Measurements from ENCODE around the gene RHCE. TPM values are rescaled to one million over a fixed set of nuclear protein-coding genes. Genes with fewer than 3 reads are reported as not detected.
A peak's percentile ranks its signal among the peaks of the same experiment; 100 is the strongest.
"Not testable (repeated sequence)": the region's sequence is repeated elsewhere in the genome, so short reads cannot be mapped to it uniquely, and the experiment has no call there.

RHCE gene
- total RNA-seq, result 1.7 TPM
- long read RNA-seq, partial matches to known transcripts, result 0 of 1 reads
- long read RNA-seq, other reads (novel, unspliced or antisense), result 1 of 1 reads

- not testable (repeated sequence) for DNase-seq (ENCODE audit: missing footprints)
These were observed at the start of gene RHCE for GRCh38 chr1:25420715-25421114. Gene RHCE, minus strand, starts transcription at chr1:25420825. Its CDS starts 39 bp downstream, at chr1:25420786.

GRCh38 chr1:25469177-25469576 lies 48.6 kb upstream of the RHCE start:
- intact Hi-C loops (cut with DNase I), result no loop called here
- ATAC-seq (no peak), DNase-seq (ENCODE audit: missing footprints) (no peak)

More at GRCh38 chr1:25420715-25421114, at the start of gene RHCE:
- not testable (repeated sequence) for ATAC-seq
- intact Hi-C loops (cut with DNase I), result loop anchor here (10.0 kb wide), 1 partner anchor 64 kb away; no protein-coding TSS in a partner anchor

- intact Hi-C loops (cut with DNase I), result no loop called here
- ATAC-seq (peak; percentile 90), DNase-seq (ENCODE audit: missing footprints) (no peak)
These were observed 47.4 kb upstream of the RHCE start for GRCh38 chr1:25468033-25468432.

GRCh38 chr1:25467616-25468015 lies 47.0 kb upstream of the RHCE start:
- ATAC-seq, result no peak

GRCh38 chr1:25467193-25467592 lies 46.6 kb upstream of the RHCE start:
- ATAC-seq, result no peak
- DNase-seq (ENCODE audit: missing footprints), result no peak
- intact Hi-C loops (cut with DNase I), result no loop called here

More at GRCh38 chr1:25467616-25468015, 47.0 kb upstream of the RHCE start:
- intact Hi-C loops (cut with DNase I), result no loop called here
- no peak for DNase-seq (ENCODE audit: missing footprints)

DNA sequence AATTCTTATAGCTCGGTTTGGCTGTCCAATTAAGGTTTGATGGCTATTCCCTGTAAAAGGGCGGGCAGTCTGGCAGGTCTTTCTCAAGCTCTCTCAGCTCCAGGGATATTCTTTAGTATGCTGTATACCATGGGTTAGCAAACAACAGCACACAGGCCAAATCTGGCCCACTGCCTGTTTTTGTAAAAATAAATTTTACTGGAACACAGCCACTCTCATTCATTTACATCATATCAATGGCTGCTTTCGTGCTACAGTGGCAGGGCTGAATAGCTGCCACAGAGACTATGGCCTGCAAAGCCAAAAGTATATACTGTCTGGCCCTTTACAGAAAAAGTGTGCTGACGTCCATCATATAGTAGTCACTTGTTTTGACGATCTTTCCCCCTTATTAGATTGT lies 42.1 kb upstream of the RHCE start:
- ATAC-seq, result peak; percentile 44
- no peak for DNase-seq (ENCODE audit: missing footprints)
- intact Hi-C loops (cut with DNase I), result no loop called here

DNA sequence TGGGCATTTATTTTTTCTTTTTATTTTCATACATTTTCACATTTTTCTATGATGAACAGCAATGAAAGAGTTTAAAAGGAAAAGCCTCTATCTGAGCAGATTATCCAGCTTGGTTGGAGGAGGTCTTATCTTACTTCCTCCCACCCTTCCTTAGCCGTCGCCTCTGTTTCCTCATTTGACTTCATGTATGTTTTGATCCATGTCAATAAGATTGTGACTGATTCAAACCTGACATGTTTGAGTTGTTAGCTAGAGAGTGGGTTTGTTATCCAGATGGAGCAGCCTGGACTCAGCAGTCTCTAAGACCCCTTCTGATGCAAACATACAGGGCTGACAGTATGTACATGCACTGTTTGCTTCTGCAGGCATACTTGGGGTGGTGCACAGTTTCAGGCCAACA lies 41.2 kb upstream of the RHCE start:
- intact Hi-C loops (cut with DNase I), result no loop called here
- DNase-seq (ENCODE audit: missing footprints) (no peak), ATAC-seq (no peak)

- intact Hi-C loops (cut with DNase I); DNase-seq (ENCODE audit: missing footprints); ATAC-seq: not testable (repeated sequence)
These were observed 40.2 kb upstream of the RHCE start for GRCh38 chr1:25460816-25461215.

DNA sequence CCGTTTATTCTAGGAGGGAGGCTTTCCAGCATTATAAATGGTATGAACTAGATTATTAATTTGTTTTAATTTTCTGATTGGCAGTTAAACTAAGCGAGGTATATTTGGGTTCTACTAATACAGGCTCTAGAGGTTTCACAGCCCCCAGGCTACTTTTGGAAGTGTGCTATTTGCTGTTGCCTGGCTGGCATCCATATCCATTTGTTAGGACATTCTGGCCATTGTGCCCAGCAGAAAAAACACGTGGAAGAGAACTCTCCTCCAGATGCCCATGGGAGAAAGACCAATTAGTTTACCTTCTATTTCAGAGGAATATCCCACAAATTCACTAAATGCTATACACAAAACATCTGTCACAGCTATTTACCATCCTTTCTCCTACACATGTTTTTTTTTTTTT lies 39.4 kb upstream of the RHCE start:
- DNase-seq (ENCODE audit: missing footprints), result no peak
- intact Hi-C loops (cut with DNase I), result no loop called here
- peak; percentile 56 for ATAC-seq

GRCh38 chr1:25458541-25459298 lies 38.1 kb upstream of the RHCE start:
- peak; percentile 21 for ATAC-seq
- intact Hi-C loops (cut with DNase I), result no loop called here
- DNase-seq (ENCODE audit: missing footprints), result no peak

- DNase-seq (ENCODE audit: missing footprints), result no peak
- intact Hi-C loops (cut with DNase I), result no loop called here
- ATAC-seq, result no peak
These were observed 35.9 kb upstream of the RHCE start for GRCh38 chr1:25456502-25456901.

DNA sequence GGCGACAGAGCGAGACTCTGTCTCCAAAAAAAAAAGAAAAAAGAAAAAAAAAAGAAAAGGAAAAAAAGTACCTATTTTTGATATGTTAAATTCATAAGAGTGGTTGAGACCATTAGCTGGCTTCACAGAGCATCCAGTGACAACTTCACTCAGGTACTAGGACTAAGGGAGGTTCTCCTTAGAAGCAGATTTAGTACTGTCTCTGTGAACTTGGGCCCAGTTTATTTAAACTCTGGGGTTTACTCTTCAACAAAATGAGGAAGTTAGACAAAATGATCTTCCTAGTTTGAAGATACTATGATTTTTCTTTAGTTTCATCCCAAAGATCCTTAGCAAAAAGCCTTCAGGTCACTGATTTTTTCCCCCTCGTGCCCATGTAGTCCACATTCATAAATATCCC lies 31.3 kb upstream of the RHCE start:
- intact Hi-C loops (cut with DNase I), result no loop called here
- ATAC-seq (no peak), DNase-seq (ENCODE audit: missing footprints) (no peak)

- intact Hi-C loops (cut with DNase I), result no loop called here
- DNase-seq (ENCODE audit: missing footprints) (no peak), ATAC-seq (no peak)
These were observed 30.3 kb upstream of the RHCE start for GRCh38 chr1:25450891-25451290.

- intact Hi-C loops (cut with DNase I), result no loop called here
- no peak for ATAC-seq
These were observed 26.9 kb upstream of the RHCE start for GRCh38 chr1:25447547-25447946.

GRCh38 chr1:25445993-25446538 lies 25.4 kb upstream of the RHCE start:
- intact Hi-C loops (cut with DNase I), result no loop called here
- ATAC-seq (no peak), DNase-seq (ENCODE audit: missing footprints) (no peak)

More at GRCh38 chr1:25447547-25447946, 26.9 kb upstream of the RHCE start:
- DNase-seq (ENCODE audit: missing footprints), result no peak

- ATAC-seq; intact Hi-C loops (cut with DNase I); DNase-seq (ENCODE audit: missing footprints): not testable (repeated sequence)
These were observed 24.0 kb upstream of the RHCE start for GRCh38 chr1:25444604-25445003.

GRCh38 chr1:25443030-25443699 lies 22.5 kb upstream of the RHCE start:
- intact Hi-C loops (cut with DNase I), result no loop called here
- ATAC-seq (no peak), DNase-seq (ENCODE audit: missing footprints) (no peak)

DNA sequence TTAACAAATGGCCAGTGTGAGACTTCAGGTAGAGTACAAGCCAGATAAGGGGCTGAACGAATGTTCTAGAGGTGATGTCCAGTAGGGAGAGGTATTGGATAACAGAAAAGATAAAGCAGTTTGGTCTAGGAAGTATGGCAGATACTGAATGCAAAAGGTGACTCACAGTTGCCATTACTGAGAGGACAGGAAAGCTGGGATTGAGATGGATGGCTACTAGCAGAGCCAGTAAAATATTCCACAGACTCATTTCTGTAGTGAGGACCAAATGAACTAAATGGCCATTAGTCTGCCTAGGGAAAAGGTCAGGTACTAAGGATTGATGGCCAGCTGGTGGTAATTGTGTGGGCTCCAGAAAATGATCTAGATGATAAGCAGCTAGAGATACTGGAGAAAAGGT lies 21.6 kb upstream of the RHCE start:
- intact Hi-C loops (cut with DNase I), result no loop called here
- no peak for DNase-seq (ENCODE audit: missing footprints)
- no peak for ATAC-seq

- ATAC-seq (no peak), DNase-seq (ENCODE audit: missing footprints) (no peak)
- intact Hi-C loops (cut with DNase I), result no loop called here
These were observed 18.7 kb upstream of the RHCE start for GRCh38 chr1:25439287-25439686.

DNA sequence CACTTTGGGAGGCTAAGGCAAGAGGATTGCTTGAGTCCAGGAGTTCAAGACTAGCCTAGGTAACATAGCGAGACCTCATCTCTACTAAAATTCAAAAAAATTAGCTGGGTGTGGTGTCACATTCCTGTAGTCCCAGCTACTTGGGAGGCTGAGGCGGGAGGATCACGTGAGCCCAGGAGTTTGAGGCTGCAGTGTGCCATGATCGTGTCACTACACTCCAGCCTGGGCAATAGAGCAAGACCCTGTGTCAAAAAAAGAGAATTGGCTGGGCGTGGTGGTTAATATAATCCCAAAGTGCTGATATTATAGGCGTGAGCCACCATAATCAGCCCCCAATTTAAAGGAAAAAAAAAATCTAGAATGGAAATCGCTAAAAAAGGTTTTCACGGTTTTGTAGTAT lies 17.0 kb upstream of the RHCE start:
- no peak for DNase-seq (ENCODE audit: missing footprints)
- no peak for ATAC-seq
- intact Hi-C loops (cut with DNase I), result no loop called here

Measured in Right ventricle myocardium inferior (tissue), 1 donor.